Fibroblast of mammary gland (primary cell): ENCODE results near the gene PLCG2.
"Not testable (repeated sequence)": the region's sequence is repeated elsewhere in the genome, so short reads cannot be mapped to it uniquely, and the experiment has no call there.

ENCODE experiments used
- DNase-seq: peaks from one replicate; pipeline ENCODE4 v3.0.0-alpha.2; 2010; ENCODE audit warnings: low read depth
- H3K4me3 ChIP-seq: 2 replicates; pipeline ENCODE4 v1.5.1; 2011; ENCODE audit warnings: low read depth, mild to moderate bottlenecking, low read length, moderate library complexity; ENCODE audit not compliant: control insufficient read depth
- TF ChIP-seq, protein P1 (sequence below): conservative IDR thresholded peaks from 2 replicates; pipeline ENCODE4 v1.5.1; 2011; ENCODE audit warnings: low read depth, low read length, inconsistent platforms; ENCODE audit not compliant: control insufficient read depth, insufficient read depth

PLCG2 gene

DNA sequence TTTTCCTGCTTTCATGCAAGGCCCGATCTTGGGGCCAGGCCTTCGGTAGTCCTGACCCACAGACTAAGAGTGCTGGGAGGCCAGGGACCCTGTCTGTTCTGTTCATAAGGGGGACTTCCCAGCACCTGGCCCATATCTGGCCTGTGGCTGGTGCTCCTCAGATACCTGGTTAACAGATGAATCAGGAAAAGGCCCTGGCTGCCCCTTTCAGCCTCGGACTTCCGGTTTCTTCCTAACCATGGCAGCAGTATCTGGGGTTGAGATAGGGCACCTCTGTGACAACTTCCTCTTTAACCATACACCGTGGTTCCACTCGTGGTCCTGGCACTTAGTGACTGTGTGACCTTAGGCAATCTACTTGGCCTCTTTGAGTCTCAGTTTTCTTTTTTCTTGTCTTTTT is 18.4 kb downstream of the PLCG2 start:
- TF ChIP-seq, protein P1, sequence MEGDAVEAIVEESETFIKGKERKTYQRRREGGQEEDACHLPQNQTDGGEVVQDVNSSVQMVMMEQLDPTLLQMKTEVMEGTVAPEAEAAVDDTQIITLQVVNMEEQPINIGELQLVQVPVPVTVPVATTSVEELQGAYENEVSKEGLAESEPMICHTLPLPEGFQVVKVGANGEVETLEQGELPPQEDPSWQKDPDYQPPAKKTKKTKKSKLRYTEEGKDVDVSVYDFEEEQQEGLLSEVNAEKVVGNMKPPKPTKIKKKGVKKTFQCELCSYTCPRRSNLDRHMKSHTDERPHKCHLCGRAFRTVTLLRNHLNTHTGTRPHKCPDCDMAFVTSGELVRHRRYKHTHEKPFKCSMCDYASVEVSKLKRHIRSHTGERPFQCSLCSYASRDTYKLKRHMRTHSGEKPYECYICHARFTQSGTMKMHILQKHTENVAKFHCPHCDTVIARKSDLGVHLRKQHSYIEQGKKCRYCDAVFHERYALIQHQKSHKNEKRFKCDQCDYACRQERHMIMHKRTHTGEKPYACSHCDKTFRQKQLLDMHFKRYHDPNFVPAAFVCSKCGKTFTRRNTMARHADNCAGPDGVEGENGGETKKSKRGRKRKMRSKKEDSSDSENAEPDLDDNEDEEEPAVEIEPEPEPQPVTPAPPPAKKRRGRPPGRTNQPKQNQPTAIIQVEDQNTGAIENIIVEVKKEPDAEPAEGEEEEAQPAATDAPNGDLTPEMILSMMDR: no peak
- no peak for DNase-seq

GRCh38 chr16:81798311-81799137 is 19.4 kb downstream of the PLCG2 start:
- no peak for DNase-seq
- H3K4me3 ChIP-seq: no peak overlapping the region
- TF ChIP-seq, protein P1: no peak

More for the DNA sequence above, 18.4 kb downstream of the PLCG2 start:
- H3K4me3 ChIP-seq: no peak overlapping the region

- no peak overlapping the region for H3K4me3 ChIP-seq
- DNase-seq: no peak
- TF ChIP-seq, protein P1: no peak
Observed at GRCh38 chr16:81799138-81799504, 20.0 kb downstream of the PLCG2 start.

DNA sequence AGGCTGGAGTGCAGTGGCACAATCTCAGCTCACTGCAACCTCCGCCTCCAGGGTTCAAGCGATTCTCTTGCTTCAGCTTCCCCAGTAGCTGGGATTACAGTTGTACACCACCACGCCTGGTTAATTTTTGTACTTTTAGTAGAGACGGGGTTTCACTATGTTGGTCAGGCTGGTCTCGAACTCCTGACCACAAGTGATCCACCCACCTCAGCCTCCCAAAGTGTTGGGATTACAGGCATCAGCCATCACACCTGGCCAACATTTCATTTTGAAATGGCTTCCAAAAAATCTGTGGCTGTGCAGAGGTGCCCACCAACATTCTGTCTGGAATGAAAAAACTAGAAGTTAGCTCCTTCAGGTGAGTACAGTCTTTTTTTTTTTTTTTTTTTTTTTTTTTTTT is 22.6 kb downstream of the PLCG2 start:
- not testable (repeated sequence) for H3K4me3 ChIP-seq, DNase-seq

- DNase-seq: no peak
- TF ChIP-seq, protein P1: no peak
- no peak overlapping the region for H3K4me3 ChIP-seq
Observed at GRCh38 chr16:81803332-81803731, 24.2 kb downstream of the PLCG2 start.

- H3K4me3 ChIP-seq: no peak overlapping the region
- DNase-seq: no peak
- TF ChIP-seq, protein P1: no peak
Observed at GRCh38 chr16:81804134-81804610, 25.1 kb downstream of the PLCG2 start.

DNA sequence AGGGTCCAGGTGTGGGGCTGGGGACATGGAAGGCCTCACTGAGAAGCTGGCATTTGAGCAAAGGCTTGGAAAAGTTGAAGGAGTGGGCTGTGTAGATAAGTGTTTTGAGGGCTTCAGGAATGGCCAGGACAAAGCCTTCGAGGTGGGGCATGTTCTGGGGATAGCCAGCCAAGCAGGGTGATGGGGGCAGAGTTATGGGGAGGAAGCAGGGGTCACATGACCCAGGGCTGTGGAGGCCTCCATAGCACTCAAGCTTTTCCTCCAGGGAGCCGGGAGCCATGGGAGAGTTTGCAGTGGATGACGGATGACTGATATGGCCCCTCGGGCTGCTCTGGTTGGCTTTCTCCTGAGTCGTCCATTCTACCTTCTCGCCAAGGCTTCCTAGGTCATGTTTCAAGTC is 27.6 kb downstream of the PLCG2 start:
- no peak for DNase-seq
- no peak overlapping the region for H3K4me3 ChIP-seq
- TF ChIP-seq, protein P1: no peak
